Panc1 (cell line): ENCODE data around the gene TOLLIP. TPM values are rescaled to one million over a fixed set of nuclear protein-coding genes. Genes with fewer than 3 reads are reported as not detected.

Source experiments
- ATAC-seq: fragments of 200-7000 bp; cut with Tn5 transposase; 2 replicates; pipeline ENCODE4 v1.9.1; 2020; ENCODE audit warnings: mild to moderate bottlenecking, moderate library complexity
- BruUV-seq: library from RNA; stranded (reverse); fragments of 400-500 nt; replicated peaks from 2 replicates; lab custom pipeline; 2021; lab: Mats Ljungman, UMichigan
- CTCF ChIA-PET: fragments of 300-600 bp; sonication (Branson Sonifier 250); formaldehyde crosslinking; loops from one replicate; lab custom pipeline; 2022; ENCODE audit warnings: antibody characterized with exemption; lab: Charles Lee
- POLR2A ChIA-PET: fragments of 300-600 bp; sonication (Branson Sonifier 250); formaldehyde crosslinking; loops from one replicate; lab custom pipeline; 2022; ENCODE audit warnings: antibody characterized with exemption; lab: Charles Lee
- DNase-seq: peaks from one replicate; pipeline ENCODE4 v3.0.0-alpha.2; 2010; ENCODE audit warnings: low read depth, low spot score
- H3K27ac ChIP-seq: 2 replicates; pipeline ENCODE4 v1.5.1; 2011; ENCODE audit warnings: mild to moderate bottlenecking, low read length, inconsistent platforms
- H3K27me3 ChIP-seq: fragments of 200-500 bp; sonication (Bioruptor generic); 2 replicates; pipeline ENCODE4 v1.6.0; 2014; ENCODE audit warnings: low read length, inconsistent platforms; ENCODE audit not compliant: control insufficient read depth, insufficient read depth
- H3K36me3 ChIP-seq: fragments of 200-500 bp; sonication (Bioruptor generic); 2 replicates; pipeline ENCODE4 v1.5.1; 2014; ENCODE audit warnings: inconsistent platforms, mild to moderate bottlenecking, low read length, moderate library complexity; ENCODE audit not compliant: control insufficient read depth, insufficient read depth
- H3K4me1 ChIP-seq: 2 replicates; pipeline ENCODE4 v1.5.1; 2011; ENCODE audit warnings: inconsistent platforms, mild to moderate bottlenecking, low read length, moderate library complexity; ENCODE audit not compliant: control insufficient read depth, insufficient read depth
- H3K4me3 ChIP-seq, 2 experiments: 2 replicates each; pipeline ENCODE4 v1.5.1; 2011 to 2012; ENCODE audit warnings: low read depth in 2 of 2, low read length in 2 of 2, mild to moderate bottlenecking in 2 of 2, inconsistent platforms in 1 of 2, moderate library complexity in 1 of 2
- H3K9me3 ChIP-seq: fragments of 200-500 bp; sonication (Bioruptor generic); 2 replicates; pipeline ENCODE4 v1.5.1; 2014; ENCODE audit warnings: low read depth, mild to moderate bottlenecking, inconsistent platforms, low read length, moderate library complexity; ENCODE audit not compliant: control insufficient read depth, insufficient read depth
- CTCF ChIP-seq: fragments of 450-650 bp; IDR thresholded peaks from 2 replicates; pipeline ENCODE4 v1.5.1; 2017; ENCODE audit warnings: mild to moderate bottlenecking
- POLR2AphosphoS5 ChIP-seq: IDR thresholded peaks from 2 replicates; pipeline ENCODE4 v1.6.1; 2012; ENCODE audit warnings: mild to moderate bottlenecking, low read depth, low read length, moderate library complexity
- REST ChIP-seq, 2 experiments: IDR thresholded peaks; 2 replicates each; pipeline ENCODE4 v1.6.1; 2011 to 2012; ENCODE audit warnings: low read depth in 2 of 2, control low read depth in 1 of 2, low read length in 1 of 2, mild to moderate bottlenecking in 1 of 2, moderate library complexity in 1 of 2; ENCODE audit not compliant: insufficient read depth in 1 of 2
- SIN3A ChIP-seq: IDR thresholded peaks from 2 replicates; pipeline ENCODE4 v1.6.1; 2012; ENCODE audit warnings: low read depth, mild to moderate bottlenecking, low read length, moderate library complexity, borderline replicate concordance; ENCODE audit not compliant: insufficient read depth
- TCF7L2 ChIP-seq: IDR thresholded peaks from 2 replicates; pipeline ENCODE4 v1.6.1; 2011; ENCODE audit warnings: mild to moderate bottlenecking, low read depth, low read length, inconsistent platforms
- in situ Hi-C: cut with HindIII; loops from 2 replicates; pipeline ENCODE4 v1.10.0; 2016; ENCODE audit warnings: low sequenced_read_pairs, low pct_unique_long_range_greater_than_20kb
- intact Hi-C: fragments of 100-400 bp; cut with micrococcal nuclease; formaldehyde crosslinking; loops from one replicate; pipeline ENCODE4 v1.10.0; 2022; ENCODE audit not compliant: unreplicated experiment
- total RNA-seq: library from RNA; stranded (reverse); gene quantifications from one replicate; pipeline ENCODE4 v1.2.1, GENCODE V29; 2021; ENCODE audit not compliant: unreplicated experiment

The TOLLIP gene
- total RNA-seq, 1 experiment from 2014 or later, result 141 TPM

GRCh38 chr11:1305063-1305495, 4.4 kb downstream of the TOLLIP start:
- no peak for ATAC-seq
- Histone ChIP-seq H3K36me3 (no peaks in the 10 kb centered on the region), H3K27ac (no peak overlapping the region), H3K4me1 (peaks cover 20% of the 10 kb centered on the region), H3K27me3 (no peaks in the 10 kb centered on the region), H3K9me3 (no peaks in the 10 kb centered on the region), H3K4me3 (no peak overlapping the region)
- DNase-seq, result no peak
- in situ Hi-C loops, result no loop called here
- BruUV-seq, result no TSS peak
- ChIA-PET CTCF (no interaction called here), POLR2A (no interaction called here)
- TF ChIP-seq REST (IDR thresholded peaks at IDR 0.05; ENCODE audit: insufficient read depth in 1 of 2, low read depth in 2 of 2, low read length in 1 of 2), result no peak
- no peak for TF ChIP-seq SIN3A
- TF ChIP-seq TCF7L2, result no peak
- no peak for TF ChIP-seq CTCF
- no peak for TF ChIP-seq POLR2AphosphoS5
- intact Hi-C loops, result loop anchor here (10.0 kb wide), 1 partner anchor 210 kb away; no protein-coding TSS in a partner anchor

GRCh38 chr11:1304380-1304779, 5.1 kb downstream of the TOLLIP start:
- Histone ChIP-seq H3K4me1 (peaks cover 20% of the 10 kb centered on the region), H3K4me3 (no peak overlapping the region), H3K27ac (no peak overlapping the region), H3K36me3 (no peaks in the 10 kb centered on the region), H3K27me3 (no peaks in the 10 kb centered on the region), H3K9me3 (no peaks in the 10 kb centered on the region)
- in situ Hi-C loops, result no loop called here
- ATAC-seq (no peak), DNase-seq (no peak)
- ChIA-PET POLR2A (no interaction called here), CTCF (interaction anchor here (0.7 kb wide), 1 partner anchor 82 kb away, joined by 5 read pairs; no protein-coding TSS in a partner anchor)
- no TSS peak for BruUV-seq
- no peak for TF ChIP-seq POLR2AphosphoS5
- no peak for TF ChIP-seq CTCF
- no peak for TF ChIP-seq TCF7L2
- TF ChIP-seq REST (IDR thresholded peaks at IDR 0.05; ENCODE audit: insufficient read depth in 1 of 2, low read depth in 2 of 2, low read length in 1 of 2), result no peak
- TF ChIP-seq SIN3A, result no peak
- intact Hi-C loops, result loop anchor here (10.0 kb wide), 1 partner anchor 210 kb away; no protein-coding TSS in a partner anchor
